ENCODE measurements around the gene PALLD. TPM values are rescaled to one million over a fixed set of nuclear protein-coding genes. Genes with fewer than 3 reads are reported as not detected.
A peak's percentile ranks its signal among the peaks of the same experiment; 100 is the strongest.

PALLD gene
- total RNA-seq, 4 donors from 2014 or later = 93.3 to 214 (median 174) TPM

DNA sequence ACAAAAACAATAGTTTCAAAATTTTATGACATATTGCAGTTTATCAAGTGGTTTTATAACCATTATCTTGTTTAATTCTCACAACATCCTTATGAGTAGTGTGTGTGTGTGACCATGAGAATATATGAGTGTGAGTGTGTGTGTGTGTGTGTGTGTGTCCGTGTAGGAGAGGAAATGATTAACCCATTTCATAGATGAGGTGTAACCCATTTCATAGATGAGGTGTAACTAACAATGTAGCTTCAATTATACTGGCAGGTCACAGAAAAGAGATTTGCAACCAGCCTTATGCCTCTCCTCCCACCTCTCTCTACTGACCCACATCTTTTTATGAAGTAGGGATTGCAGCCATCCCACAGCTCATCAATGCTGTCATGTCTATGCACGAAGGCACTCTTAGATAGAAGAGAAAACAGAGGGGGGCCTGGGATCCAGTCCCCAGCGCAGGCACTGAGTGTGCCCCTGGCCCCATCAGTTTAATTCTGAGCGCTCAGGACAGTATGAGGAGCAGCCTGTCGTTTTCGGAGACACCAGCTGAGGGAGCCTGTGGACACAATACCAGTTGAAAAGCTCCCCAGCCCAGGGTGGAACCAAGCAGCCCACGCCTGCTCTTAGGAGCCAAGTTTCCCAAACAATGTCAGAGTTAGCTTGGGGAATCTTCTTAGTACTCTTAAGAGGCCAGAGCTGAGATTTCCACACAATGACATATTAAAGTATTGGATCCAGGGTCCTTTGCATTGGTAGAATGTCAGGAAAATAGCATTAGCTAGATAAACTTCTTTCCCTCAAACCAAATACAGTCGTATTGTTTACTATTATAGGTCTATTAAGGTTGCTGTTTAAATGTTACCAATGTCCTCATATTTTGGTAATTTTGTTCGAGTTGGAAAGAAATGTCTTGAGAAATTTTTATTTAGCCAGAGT, 88.6 kb downstream of the PALLD start:
- Histone ChIP-seq H3K4me1 (peaks cover 0 to 29% (median 5%) of the 10 kb centered on the region in 4 donors), H3K4me3 (no peak overlapping the region), H3K27ac (no peak overlapping the region), H3K36me3 (no peaks in the 10 kb centered on the region), H3K9me3 (peaks cover 0 to 4% (median 0%) of the 10 kb centered on the region in 4 donors), H3K27me3 (no peaks in the 10 kb centered on the region)
- WGBS, 2 donors = 21 to 23% methylated on average over 9 of the region's 9 CpGs
- peak; percentile 71 to 91 for DNase-seq (ENCODE audit: low spot score in 2 of 2)
- TF ChIP-seq, protein P1, sequence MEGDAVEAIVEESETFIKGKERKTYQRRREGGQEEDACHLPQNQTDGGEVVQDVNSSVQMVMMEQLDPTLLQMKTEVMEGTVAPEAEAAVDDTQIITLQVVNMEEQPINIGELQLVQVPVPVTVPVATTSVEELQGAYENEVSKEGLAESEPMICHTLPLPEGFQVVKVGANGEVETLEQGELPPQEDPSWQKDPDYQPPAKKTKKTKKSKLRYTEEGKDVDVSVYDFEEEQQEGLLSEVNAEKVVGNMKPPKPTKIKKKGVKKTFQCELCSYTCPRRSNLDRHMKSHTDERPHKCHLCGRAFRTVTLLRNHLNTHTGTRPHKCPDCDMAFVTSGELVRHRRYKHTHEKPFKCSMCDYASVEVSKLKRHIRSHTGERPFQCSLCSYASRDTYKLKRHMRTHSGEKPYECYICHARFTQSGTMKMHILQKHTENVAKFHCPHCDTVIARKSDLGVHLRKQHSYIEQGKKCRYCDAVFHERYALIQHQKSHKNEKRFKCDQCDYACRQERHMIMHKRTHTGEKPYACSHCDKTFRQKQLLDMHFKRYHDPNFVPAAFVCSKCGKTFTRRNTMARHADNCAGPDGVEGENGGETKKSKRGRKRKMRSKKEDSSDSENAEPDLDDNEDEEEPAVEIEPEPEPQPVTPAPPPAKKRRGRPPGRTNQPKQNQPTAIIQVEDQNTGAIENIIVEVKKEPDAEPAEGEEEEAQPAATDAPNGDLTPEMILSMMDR (IDR thresholded peaks at IDR 0.05) = peak; percentile 60 to 79 (median 68)
- peak in 1 of 2 donors; percentile 17 for TF ChIP-seq EP300 (IDR thresholded peaks at IDR 0.05)
- TF ChIP-seq POLR2A (IDR thresholded peaks at IDR 0.05) = no peak

DNA sequence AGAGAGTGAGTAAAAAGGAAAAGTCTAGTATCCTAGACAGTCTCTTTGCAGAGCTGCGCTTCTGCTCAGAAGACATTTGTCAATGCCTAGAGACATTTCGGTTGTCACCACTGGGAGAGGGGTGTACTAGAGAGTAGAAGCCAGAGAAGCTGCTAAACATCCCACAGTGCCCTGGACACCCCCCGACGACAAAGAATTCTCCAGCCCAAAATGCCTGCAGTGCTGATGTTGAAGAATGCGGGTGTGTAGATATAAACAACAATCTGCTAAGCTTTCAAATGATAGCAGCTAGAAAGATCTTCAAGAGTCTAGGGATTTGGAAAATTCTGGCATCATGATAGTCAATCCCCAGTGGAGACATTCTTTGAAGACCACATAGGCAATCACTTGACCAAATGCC, 90.1 kb downstream of the PALLD start:
- WGBS, 2 donors = 51 to 91% methylated on average over 5 of the region's 5 CpGs
- H3K27me3 ChIP-seq = no peaks in the 10 kb centered on the region
- no peak for TF ChIP-seq EP300 (IDR thresholded peaks at IDR 0.05)
- TF ChIP-seq POLR2A (IDR thresholded peaks at IDR 0.05) = no peak
- TF ChIP-seq, protein P1 (IDR thresholded peaks at IDR 0.05) = no peak
- DNase-seq (ENCODE audit: low spot score in 2 of 2) = no peak
- no peaks in the 10 kb centered on the region for H3K36me3 ChIP-seq
- H3K27ac ChIP-seq = no peak overlapping the region
- no peaks in the 10 kb centered on the region for H3K9me3 ChIP-seq
- peaks cover 0 to 29% (median 5%) of the 10 kb centered on the region in 4 donors for H3K4me1 ChIP-seq
- no peak overlapping the region for H3K4me3 ChIP-seq

DNA sequence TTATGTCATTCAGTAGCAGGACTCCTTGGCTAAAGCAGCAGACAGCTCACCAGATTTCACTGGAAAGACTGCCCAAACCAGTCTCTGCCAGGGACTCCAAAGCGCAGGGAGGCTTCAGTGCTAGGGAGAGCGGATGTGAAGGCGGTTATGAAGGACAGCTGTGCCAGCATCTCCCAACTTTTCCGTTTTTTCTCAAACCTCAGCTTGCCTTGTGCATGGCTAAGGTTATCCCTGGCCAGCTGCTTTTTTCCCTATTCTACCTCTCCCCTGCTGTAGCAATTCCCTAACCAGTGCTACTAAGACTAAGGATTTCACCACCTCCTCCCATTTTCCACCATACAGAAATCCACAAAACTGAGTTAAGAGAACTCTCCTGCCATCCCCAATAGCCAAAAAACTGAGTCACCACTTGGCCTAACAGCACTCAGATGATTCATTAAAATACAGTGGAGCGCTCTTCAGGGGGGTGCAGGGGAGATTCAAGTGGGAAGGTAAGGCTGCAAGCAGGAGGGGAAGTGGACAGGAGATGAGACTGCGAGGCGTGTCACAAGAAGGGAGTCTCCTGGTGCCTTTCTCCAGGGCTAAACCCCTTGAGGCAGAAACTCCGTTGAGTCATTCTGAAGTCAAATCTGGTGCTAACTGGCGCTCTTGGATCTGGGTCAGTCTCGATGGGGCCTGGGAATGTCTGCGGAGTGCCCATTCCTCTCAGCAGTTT, 90.7 kb downstream of the PALLD start:
- peak in 1 of 2 donors; percentile 9 for DNase-seq (ENCODE audit: low spot score in 2 of 2)
- H3K9me3 ChIP-seq = no peaks in the 10 kb centered on the region
- H3K27ac ChIP-seq = peak overlapping the region in 2 of 4 donors; percentile 31 to 37
- WGBS, 2 donors = 75 to 78% methylated on average over 11 of the region's 11 CpGs
- TF ChIP-seq, protein P1 (IDR thresholded peaks at IDR 0.05) = no peak
- TF ChIP-seq POLR2A (IDR thresholded peaks at IDR 0.05) = no peak
- TF ChIP-seq EP300 (IDR thresholded peaks at IDR 0.05) = no peak
- H3K4me3 ChIP-seq = no peak overlapping the region
- H3K36me3 ChIP-seq = no peaks in the 10 kb centered on the region
- H3K4me1 ChIP-seq = peaks cover 0 to 29% (median 5%) of the 10 kb centered on the region in 4 donors
- H3K27me3 ChIP-seq = no peaks in the 10 kb centered on the region

DNA sequence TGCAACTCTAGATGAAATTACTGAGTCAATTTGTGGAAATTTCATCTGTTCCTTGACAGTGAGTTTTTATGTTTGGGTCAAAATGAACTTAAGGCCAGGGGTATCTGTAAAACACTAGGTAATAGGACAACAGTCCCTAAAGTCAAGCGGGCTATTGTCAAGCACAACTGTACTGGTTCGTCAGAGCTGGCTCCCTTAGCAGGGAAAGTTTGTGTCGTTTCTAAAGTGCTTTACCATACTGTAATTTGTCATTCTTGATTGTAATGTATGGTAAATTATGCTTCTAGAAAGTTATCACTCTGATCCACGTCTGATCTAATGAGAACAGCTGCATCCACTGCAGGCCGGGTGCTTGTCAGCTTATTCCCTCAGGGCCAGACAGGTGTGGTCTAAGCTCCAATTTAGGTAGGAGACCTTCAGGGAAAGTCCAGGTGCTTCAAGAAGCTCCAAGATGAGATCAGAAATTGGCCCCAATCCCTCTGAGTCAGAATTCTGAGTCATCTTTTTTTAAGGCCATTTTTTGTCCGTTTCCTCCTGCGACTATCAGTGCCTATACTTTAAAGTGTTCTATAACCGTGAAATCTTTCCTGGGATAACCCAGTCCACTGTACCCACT, 92.2 kb downstream of the PALLD start:
- WGBS, 2 donors = 75 to 76% methylated on average over 8 of the region's 8 CpGs
- Histone ChIP-seq H3K27ac (no peak overlapping the region), H3K4me3 (no peak overlapping the region), H3K9me3 (no peaks in the 10 kb centered on the region), H3K4me1 (peaks cover 0 to 29% (median 5%) of the 10 kb centered on the region in 4 donors), H3K27me3 (no peaks in the 10 kb centered on the region), H3K36me3 (no peaks in the 10 kb centered on the region)
- TF ChIP-seq EP300 (IDR thresholded peaks at IDR 0.05) (no peak), POLR2A (IDR thresholded peaks at IDR 0.05) (no peak)
- TF ChIP-seq, protein P1 (IDR thresholded peaks at IDR 0.05) = no peak
- DNase-seq (ENCODE audit: low spot score in 2 of 2) = no peak
